Stimulated activated naive CD4-positive, alpha-beta T cell treated with Interleukin-2 at 50 U/mL for 16 hours (primary cell): Measurements from ENCODE around the gene HSFX1.
"Not testable (repeated sequence)": the region's sequence is repeated elsewhere in the genome, so short reads cannot be mapped to it uniquely, and the experiment has no call there.

ENCODE experiments used
- DNase-seq: peaks from one replicate; lab custom pipeline; 2025; lab: John Stamatoyannopoulos, UW

HSFX1 gene

DNA sequence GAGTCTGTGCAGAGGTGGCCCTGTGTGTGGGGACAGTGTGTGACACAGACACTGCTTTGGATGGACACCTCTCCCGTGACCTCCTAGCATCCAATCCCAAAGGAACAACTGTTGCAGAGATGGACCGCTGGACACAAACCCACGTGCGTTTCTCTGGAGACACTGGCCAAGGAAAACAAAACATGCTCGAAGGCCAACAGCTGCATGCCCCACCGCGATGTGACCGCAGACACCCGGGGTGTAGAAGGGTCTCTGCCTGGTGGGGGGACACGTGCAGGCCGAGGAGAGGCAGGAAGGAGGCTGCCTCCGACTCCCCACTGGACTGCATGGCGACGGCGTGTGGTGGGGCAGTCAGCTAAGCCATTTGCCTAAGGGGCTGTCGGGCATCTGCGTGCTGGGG, at the start of gene HSFX1:
HSFX1 (plus strand) TSS at position 301 of the 400 bp plus-strand sequence. CDS start 614 bp downstream, outside the sequence.
- not testable (repeated sequence) for DNase-seq

DNA sequence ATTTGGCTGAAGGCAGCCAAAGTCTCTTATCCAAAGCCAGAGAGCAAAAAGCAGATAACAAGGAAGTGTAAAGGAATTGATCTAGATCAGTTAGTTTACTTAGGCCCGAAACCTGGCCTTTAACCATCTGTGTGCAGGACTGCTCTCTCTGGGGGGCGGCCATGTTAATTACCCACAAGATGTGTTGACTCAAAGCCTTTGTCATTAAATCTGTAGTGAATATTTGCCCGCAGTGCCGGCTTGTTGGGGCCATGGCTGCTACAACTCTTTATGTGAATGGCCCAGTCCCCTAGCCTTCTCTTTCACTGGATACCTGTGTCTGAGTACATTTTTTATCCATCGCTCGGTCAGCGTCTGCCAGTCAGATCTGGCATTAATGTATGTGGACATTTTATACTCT, 46.6 kb upstream of the HSFX1 start:
- DNase-seq = not testable (repeated sequence)

GRCh38 chrX:149742269-149742668, 31.6 kb upstream of the HSFX1 start:
- DNase-seq = not testable (repeated sequence)

- DNase-seq = not testable (repeated sequence)
Measured at GRCh38 chrX:149746390-149747007, 27.4 kb upstream of the HSFX1 start.

- no peak for DNase-seq
Measured at GRCh38 chrX:149757206-149758067, 16.4 kb upstream of the HSFX1 start.

GRCh38 chrX:149758068-149758714, 15.7 kb upstream of the HSFX1 start:
- DNase-seq = no peak

DNA sequence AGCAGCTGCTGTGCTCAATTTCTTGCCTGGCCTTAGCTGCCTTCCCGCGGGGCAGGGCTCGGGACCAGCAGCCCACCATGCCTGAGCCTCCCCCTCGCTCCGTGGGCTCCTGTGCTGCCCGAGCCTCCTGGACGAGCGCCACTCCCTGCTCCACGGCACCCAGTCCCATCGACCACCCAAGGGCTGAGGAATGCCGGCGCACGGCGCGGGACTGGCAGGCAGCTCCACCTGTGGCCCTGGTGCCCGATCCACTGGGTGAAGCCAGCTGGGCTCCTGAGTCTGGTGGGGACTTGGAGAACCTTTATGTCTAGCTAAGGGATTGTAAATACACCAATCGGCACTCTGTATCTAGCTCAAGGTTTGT, 15.2 kb upstream of the HSFX1 start:
- DNase-seq = not testable (repeated sequence)

DNA sequence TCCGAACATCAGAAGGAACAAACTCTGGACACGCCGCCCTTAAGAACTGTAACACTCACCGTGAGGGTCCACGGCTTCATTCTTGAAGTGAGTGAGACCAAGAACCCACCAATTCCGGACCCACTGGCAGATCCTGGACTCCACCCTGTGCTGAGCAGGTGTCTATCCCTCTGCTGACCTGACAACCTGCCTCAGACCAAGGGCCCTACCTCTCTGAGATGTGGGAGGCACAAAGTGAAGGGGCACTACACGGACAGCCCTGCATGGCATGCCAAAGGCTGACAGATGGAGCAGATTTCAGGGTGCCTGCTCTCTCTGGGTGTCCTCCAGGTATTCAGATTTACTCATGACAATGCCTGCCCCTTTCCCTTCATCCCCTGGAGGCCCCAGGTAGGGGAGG, 14.0 kb upstream of the HSFX1 start:
- no peak for DNase-seq

- no peak for DNase-seq
Measured at GRCh38 chrX:149760965-149761364, 12.9 kb upstream of the HSFX1 start.

DNA sequence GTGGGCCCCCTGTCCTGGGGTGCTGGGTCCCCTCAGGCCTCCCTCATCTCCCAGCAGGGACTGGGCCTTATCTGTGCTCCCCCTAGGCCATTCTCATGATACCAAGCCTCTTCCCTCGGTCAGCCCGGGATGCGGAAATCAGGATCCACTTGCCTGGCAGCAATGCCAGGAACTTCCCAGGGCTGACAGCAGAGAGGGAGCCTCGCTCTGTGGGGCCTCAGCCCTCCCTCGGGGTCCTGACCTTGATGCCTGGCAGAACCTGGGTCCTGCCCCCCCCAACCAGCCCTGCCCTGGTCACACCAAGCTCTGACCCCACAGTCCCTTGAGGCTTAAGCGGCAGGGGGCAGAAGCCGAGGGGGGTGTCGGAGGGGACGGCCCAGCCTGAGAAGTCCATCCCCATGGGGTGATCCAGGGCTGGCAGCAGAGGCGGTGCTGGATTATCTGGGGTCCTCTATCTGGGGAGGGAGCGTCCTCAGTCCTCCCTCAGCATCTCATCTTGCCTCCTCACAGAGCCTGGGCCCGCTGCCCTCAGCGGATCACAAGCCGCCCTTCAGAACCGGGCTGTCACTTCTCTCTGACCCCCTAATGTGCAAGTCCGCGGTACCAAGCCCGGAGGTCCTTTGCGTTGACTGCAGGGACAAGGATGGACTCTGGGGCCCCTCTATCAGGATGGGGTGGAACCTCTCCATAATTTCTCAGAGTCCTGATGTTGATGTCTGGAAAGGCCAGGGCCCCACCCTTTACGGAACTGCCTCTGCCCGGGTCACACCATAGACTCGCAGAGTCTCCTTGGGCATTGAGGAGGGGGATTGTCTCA, 11.8 kb upstream of the HSFX1 start:
- DNase-seq = not testable (repeated sequence)

DNA sequence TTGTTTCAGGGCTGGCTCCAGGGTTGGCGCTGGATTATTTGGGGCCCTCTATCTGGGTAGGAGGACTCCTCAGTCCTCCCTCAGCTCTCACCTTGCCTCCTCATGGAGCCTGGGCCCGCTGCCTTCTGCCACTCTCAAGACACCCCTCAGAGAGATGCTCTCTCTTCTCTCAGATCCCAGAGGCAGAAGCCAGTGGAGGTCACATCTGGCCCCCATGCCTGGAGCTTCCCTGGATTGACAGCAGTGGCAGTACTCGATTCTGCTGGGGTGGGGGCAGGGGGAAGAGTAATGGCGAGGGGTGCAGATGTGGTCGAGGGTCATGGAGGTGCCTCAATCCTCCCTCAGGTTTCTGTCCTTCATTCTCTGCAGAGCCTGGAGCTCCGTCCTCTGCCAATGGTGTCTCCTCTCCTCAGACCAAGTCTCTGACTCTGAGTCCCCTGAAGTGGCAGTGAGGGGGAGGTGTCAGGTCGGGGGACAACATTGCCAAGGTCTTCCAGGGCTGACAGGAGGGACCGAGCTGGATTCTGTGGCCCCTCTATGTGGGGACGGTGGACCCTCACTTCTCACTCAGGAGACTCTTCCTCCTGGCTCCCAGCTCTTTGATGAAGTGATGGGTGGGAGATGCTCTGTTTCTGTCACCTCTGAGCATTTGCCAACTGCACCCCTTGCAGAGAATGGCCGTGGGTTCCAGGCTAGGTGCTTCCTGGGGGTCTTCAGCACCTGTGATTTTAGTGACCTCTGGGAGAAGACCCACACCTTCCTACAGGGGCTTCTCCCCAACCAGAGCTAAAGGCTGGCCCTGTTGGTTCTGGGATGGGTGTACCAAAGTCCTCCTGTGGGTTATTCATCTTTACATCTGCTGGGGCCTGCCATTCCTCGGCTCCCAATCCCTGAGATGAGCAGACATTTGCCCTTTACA, 10.9 kb upstream of the HSFX1 start:
- DNase-seq = no peak

DNA sequence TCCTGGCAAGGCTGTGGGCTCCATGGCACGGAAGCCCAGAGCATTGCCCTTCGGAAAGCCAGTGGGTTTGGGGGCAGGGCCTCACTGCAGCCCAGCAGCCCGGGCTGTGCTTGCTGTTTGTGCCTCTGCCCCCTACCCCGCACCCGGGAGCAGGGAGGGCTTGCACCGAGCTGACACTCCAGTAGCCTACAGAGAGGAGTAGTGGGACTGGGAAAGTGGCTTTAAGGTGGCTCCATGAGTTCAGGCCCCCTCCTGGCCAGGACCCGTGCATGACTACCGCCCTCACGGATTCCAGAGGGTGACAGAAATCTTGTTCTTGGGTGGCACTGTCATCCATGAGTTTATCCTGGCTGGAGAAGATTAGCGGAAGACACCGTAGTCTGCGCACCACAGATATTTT, 3.5 kb upstream of the HSFX1 start:
- DNase-seq = not testable (repeated sequence)

DNA sequence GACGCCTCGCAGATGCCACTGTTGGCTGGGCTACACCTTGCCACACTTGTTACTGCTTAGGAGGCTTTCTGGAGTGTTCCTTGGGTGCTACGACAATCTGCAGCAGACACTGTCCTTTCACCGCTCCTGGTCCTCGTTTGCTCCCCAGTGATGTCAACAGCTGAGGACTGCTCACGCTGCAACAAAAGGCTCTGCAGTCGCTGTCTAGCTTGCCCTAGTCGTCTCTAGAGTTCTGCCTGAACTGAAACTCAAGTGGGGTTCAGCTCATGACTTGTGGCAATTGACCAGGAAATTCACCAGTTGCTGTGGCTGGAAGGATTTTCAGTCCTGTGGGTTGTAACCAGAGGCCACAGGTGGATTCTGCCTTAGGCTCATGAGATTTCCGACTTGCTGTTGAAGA, 842 bp upstream of the HSFX1 start:
- DNase-seq = not testable (repeated sequence)

GRCh38 chrX:149777999-149778398, 4.1 kb downstream of the HSFX1 start:
- DNase-seq = not testable (repeated sequence)

DNA sequence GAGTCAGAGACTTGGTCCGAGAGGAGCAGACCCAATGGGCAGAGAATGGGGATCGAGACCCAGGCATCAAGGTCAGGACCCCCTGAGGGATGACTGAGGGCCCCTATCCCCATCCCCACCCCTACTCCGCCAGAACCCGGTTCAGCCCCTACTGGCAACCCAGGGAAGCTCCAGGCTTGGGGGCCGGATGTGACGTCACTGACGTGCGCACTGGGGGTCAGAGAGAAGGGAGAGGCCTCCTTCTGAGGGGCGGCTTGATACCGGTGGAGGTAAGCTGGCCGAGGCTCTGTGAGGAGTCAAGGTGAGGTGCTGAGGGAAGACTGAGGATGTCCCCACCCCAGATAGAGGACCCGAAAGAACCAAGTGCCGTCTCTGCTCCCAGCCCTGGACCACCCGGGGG, 7.9 kb downstream of the HSFX1 start, which contains the start of gene MAGEA9:
MAGEA9 (plus strand) TSS at position 204 of the 400 bp plus-strand sequence. CDS start 4,281 bp downstream, outside the sequence.
- DNase-seq = not testable (repeated sequence)

DNA sequence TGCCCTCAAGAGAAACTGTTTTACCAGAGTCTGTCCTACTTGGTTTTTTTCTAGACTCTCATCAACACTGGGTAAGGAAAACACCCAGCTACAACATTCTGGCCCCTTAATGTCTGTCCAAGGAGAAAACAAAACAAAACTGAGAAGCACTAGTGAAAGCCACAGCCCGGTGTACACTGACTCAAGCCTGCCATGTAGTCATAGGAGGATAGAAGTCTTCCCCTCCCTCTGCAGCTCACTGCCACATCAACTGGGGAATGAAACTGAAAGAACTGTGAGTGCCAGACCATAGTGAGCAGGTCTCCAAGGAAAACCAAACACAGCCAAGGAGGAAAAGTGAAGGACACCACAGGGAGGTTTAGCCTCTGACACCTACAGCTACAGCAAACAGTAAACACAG, 21.7 kb downstream of the HSFX1 start:
- DNase-seq = not testable (repeated sequence)

GRCh38 chrX:149799095-149799714, 25.3 kb downstream of the HSFX1 start:
- no peak for DNase-seq

DNA sequence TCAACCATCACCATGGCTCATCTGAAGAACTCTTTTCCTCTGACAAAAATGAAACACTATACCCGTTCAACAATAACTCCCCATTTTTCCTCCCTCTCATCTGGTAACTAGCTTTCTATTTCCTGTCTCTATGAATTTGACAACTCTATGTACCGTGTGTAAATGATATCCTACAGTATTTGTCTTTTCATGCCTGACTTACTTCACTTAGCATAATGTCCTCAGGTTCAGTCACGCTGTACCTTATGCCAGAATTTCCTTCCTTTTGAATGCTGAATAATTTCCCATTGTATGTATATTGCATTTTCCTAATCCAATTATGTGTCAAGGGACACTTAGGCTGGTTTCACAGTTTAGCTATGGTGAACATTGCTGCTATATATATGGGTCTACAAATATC, 26.1 kb downstream of the HSFX1 start:
- no peak for DNase-seq

GRCh38 chrX:149803458-149804062, 29.7 kb downstream of the HSFX1 start:
- no peak for DNase-seq

GRCh38 chrX:149804102-149804501, 30.2 kb downstream of the HSFX1 start:
- DNase-seq = no peak
